Naive B cell (primary cell): ENCODE measurements around the gene CLIC4. TPM values are rescaled to one million over a fixed set of nuclear protein-coding genes. Genes with fewer than 3 reads are reported as not detected.
"Not testable (repeated sequence)": the region's sequence is repeated elsewhere in the genome, so short reads cannot be mapped to it uniquely, and the experiment has no call there.

Experiments
- ATAC-seq, 2 donors: fragments of 150-1000 bp; cut with Tn5 transposase; 2 replicates each; pipeline ENCODE4 v1.10.0; 2021; ENCODE audit warnings: low read depth in 2 of 2, mild to moderate bottlenecking in 2 of 2, moderate library complexity in 2 of 2
- DNase-seq: peaks from one replicate; pipeline ENCODE4 v3.0.0; 2022
- H3K27ac Mint-ChIP-seq, 6 donors: one replicate each; pipeline ENCODE4 v1.8.0; 2020 to 2022; ENCODE audit warnings: mild to moderate bottlenecking in 6 of 6, mixed read lengths in 6 of 6, moderate library complexity in 5 of 6, inconsistent platforms in 2 of 6
- H3K27me3 Mint-ChIP-seq, 3 donors: one replicate each; pipeline ENCODE4 v1.8.0; 2021 to 2022; ENCODE audit warnings: mixed read lengths in 3 of 3, mild to moderate bottlenecking in 1 of 3
- H3K36me3 Mint-ChIP-seq, 2 donors: one replicate each; pipeline ENCODE4 v1.8.0; 2020 to 2022; ENCODE audit warnings: mixed read lengths in 2 of 2, inconsistent platforms in 1 of 2, mild to moderate bottlenecking in 1 of 2
- H3K4me1 Mint-ChIP-seq, 3 donors: one replicate each; pipeline ENCODE4 v1.8.0; 2020 to 2022; ENCODE audit warnings: mixed read lengths in 3 of 3, inconsistent platforms in 1 of 3, mild to moderate bottlenecking in 1 of 3, moderate library complexity in 1 of 3
- H3K4me3 Mint-ChIP-seq, 8 donors: one replicate each; pipeline ENCODE4 v1.8.0; 2020 to 2022; ENCODE audit warnings: mild to moderate bottlenecking in 8 of 8, mixed read lengths in 8 of 8, moderate library complexity in 8 of 8, inconsistent platforms in 2 of 8
- H3K9me3 Mint-ChIP-seq, 7 donors: one replicate each; pipeline ENCODE4 v1.8.0; 2020 to 2022; ENCODE audit warnings: mixed read lengths in 7 of 7, mild to moderate bottlenecking in 5 of 7, inconsistent platforms in 2 of 7, moderate library complexity in 1 of 7
- polyA plus RNA-seq, 6 donors: library from polyadenylated mRNA; unstranded; fragments of 300-500 nt; fragmentation: Illumina TruSeq; gene quantifications; one replicate each; pipeline ENCODE4 v1.2.3, GENCODE V29; 2021; ENCODE audit warnings: low read depth in 6 of 6

The CLIC4 gene
- polyA plus RNA-seq, 6 donors from 2014 or later, result 76.7 to 108 (median 92.1) TPM

GRCh38 chr1:24775916-24776315 lies 30.7 kb downstream of the CLIC4 start:
- Mint-ChIP-seq H3K36me3 (peaks cover 0 to 4% of the 10 kb centered on the region in 2 donors), H3K4me3 (peak overlapping the region in 3 of 8 donors; percentile 41 to 53 (median 45)), H3K27me3 (no peaks in the 10 kb centered on the region)

DNA sequence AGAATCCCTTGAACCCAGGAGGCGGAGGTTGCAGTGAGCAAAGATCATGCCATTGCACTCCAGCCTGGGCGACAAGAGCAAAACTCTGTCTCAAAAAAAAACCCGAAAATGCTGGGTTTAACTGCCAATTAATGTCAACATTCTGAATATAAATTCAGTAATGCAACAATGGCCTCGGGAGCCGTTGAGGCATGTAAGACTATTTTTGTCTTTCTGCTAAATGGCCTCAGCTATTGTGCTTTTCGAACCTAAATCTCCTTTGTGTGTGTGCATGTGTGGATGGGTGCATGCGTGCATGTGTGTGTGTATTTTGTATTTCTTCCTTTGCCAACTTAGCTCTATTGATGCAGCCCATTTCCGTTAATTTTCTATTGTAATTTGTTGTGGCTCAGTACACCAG lies 31.6 kb downstream of the CLIC4 start:
- DNase-seq (no peak), ATAC-seq (no peak)
- Mint-ChIP-seq H3K4me1 (peaks cover 38 to 79% (median 48%) of the 10 kb centered on the region in 3 donors), H3K36me3 (peaks cover 0 to 4% of the 10 kb centered on the region in 2 donors), H3K27me3 (no peaks in the 10 kb centered on the region), H3K27ac (peak overlapping the region in 5 of 6 donors; percentile 42 to 92 (median 57)), H3K4me3 (peak overlapping the region in 5 of 8 donors; percentile 10 to 54 (median 34)), H3K9me3 (no peaks in the 10 kb centered on the region)

More at GRCh38 chr1:24775916-24776315, 30.7 kb downstream of the CLIC4 start:
- DNase-seq (no peak), ATAC-seq (no peak)
- H3K4me1 Mint-ChIP-seq, result peaks cover 33 to 75% (median 51%) of the 10 kb centered on the region in 3 donors
- H3K27ac Mint-ChIP-seq, result peak overlapping the region in 3 of 6 donors; percentile 1 to 69 (median 50)
- H3K9me3 Mint-ChIP-seq, result no peaks in the 10 kb centered on the region

GRCh38 chr1:24778141-24778540 lies 32.9 kb downstream of the CLIC4 start:
- DNase-seq, result no peak
- Mint-ChIP-seq H3K4me3 (no peak overlapping the region), H3K9me3 (no peaks in the 10 kb centered on the region), H3K27me3 (no peaks in the 10 kb centered on the region), H3K36me3 (peaks cover 0 to 4% of the 10 kb centered on the region in 2 donors), H3K4me1 (peaks cover 37 to 78% (median 43%) of the 10 kb centered on the region in 3 donors), H3K27ac (peak overlapping the region in 2 of 6 donors; percentile 26 to 37)
- ATAC-seq, result no peak

GRCh38 chr1:24779199-24779598 lies 34.0 kb downstream of the CLIC4 start:
- peaks cover 35 to 83% (median 46%) of the 10 kb centered on the region in 3 donors for H3K4me1 Mint-ChIP-seq

GRCh38 chr1:24779689-24780464 lies 34.6 kb downstream of the CLIC4 start:
- DNase-seq, result no peak
- Mint-ChIP-seq H3K27ac (peak overlapping the region in 5 of 6 donors; percentile 9 to 37 (median 28)), H3K4me1 (peaks cover 35 to 81% (median 49%) of the 10 kb centered on the region in 3 donors), H3K36me3 (no peaks in the 10 kb centered on the region), H3K9me3 (no peaks in the 10 kb centered on the region), H3K4me3 (no peak overlapping the region), H3K27me3 (no peaks in the 10 kb centered on the region)
- ATAC-seq, result no peak

More at GRCh38 chr1:24779199-24779598, 34.0 kb downstream of the CLIC4 start:
- H3K36me3 Mint-ChIP-seq, DNase-seq, H3K27me3 Mint-ChIP-seq, H3K9me3 Mint-ChIP-seq, H3K4me3 Mint-ChIP-seq, ATAC-seq: not testable (repeated sequence)
- peak overlapping the region in 2 of 6 donors; percentile 0 to 33 for H3K27ac Mint-ChIP-seq

GRCh38 chr1:24780626-24781025 lies 35.4 kb downstream of the CLIC4 start:
- DNase-seq, ATAC-seq, H3K36me3 Mint-ChIP-seq, H3K27me3 Mint-ChIP-seq, H3K9me3 Mint-ChIP-seq: not testable (repeated sequence)
- Mint-ChIP-seq H3K4me3 (peak overlapping the region in 1 of 8 donors; percentile 25), H3K4me1 (peaks cover 30 to 81% (median 43%) of the 10 kb centered on the region in 3 donors), H3K27ac (peak overlapping the region in 5 of 6 donors; percentile 5 to 60 (median 24))

- Mint-ChIP-seq H3K27ac (no peak overlapping the region), H3K4me3 (peak overlapping the region in 1 of 8 donors; percentile 44), H3K9me3 (no peaks in the 10 kb centered on the region), H3K36me3 (no peaks in the 10 kb centered on the region), H3K27me3 (no peaks in the 10 kb centered on the region), H3K4me1 (peaks cover 19 to 68% (median 35%) of the 10 kb centered on the region in 3 donors)
- no peak for DNase-seq
- ATAC-seq, result no peak
Observed at GRCh38 chr1:24782689-24783088, 37.4 kb downstream of the CLIC4 start.

DNA sequence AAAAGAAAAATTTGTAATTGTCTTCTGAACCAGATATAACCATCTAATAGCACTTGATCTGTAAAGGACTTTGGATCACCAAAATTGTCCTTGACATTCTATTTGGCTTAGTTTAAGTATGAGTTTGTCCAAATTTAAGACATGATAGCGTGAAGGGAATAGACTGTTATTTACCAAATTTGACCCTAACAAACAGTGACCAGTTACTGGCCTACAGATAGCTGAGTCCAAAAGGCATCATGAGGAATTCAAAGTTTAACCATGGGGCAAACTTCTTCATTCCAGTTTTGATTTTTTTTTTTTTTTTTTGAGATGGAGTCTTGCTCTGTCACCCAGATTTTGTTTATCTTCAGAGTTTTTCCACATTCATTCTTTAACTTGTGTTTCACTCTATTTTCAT lies 38.5 kb downstream of the CLIC4 start:
- peaks cover 23 to 71% (median 36%) of the 10 kb centered on the region in 3 donors for H3K4me1 Mint-ChIP-seq
- no peaks in the 10 kb centered on the region for H3K9me3 Mint-ChIP-seq
- DNase-seq (no peak), ATAC-seq (no peak)
- no peaks in the 10 kb centered on the region for H3K36me3 Mint-ChIP-seq
- H3K27ac Mint-ChIP-seq, result peak overlapping the region in 2 of 6 donors; percentile 19 to 30
- H3K27me3 Mint-ChIP-seq, result no peaks in the 10 kb centered on the region
- no peak overlapping the region for H3K4me3 Mint-ChIP-seq

DNA sequence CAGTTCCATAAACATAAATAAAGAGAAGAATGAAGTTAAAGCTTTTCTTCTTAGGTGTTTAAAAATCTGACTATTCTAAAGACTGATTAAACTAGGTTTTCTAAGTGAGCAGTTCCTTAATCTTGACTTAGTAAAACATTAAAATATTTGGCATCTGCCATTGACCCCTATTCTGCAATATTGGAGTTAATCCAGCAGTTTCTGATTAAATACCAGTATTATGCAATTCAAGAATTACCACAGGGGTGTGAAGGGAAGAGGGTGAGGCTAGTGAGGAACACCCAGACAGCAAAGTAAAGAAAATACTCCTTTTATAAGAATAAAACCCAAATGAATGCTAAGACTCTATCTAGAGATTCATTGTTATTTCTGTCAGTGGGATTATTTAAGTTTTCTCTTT lies 40.9 kb downstream of the CLIC4 start:
- Mint-ChIP-seq H3K4me3 (no peak overlapping the region), H3K27ac (peak overlapping the region in 3 of 6 donors; percentile 11 to 69 (median 47)), H3K27me3 (no peaks in the 10 kb centered on the region), H3K9me3 (no peaks in the 10 kb centered on the region), H3K36me3 (no peaks in the 10 kb centered on the region), H3K4me1 (peaks cover 14 to 61% (median 25%) of the 10 kb centered on the region in 3 donors)
- no peak for ATAC-seq
- no peak for DNase-seq

DNA sequence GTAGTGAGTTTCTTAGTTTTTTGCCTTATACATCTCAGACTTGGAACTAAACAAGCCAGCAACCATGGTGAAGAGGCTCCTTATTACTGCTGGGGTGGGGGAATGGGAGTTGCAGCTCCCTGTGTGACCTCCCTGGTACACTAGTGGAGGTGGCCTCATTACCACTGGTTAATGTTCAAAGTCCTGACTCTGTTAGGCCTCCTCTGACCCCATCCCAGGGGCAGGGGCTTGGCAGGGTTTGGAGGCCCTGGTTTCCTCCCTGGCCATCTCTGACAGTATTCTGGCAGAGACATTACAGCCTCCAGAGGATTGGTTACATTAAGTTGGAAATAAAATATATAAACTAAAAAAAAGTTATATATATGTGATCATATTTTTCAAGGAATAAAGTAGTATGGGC lies 45.2 kb downstream of the CLIC4 start:
- Mint-ChIP-seq H3K36me3 (no peaks in the 10 kb centered on the region), H3K9me3 (no peaks in the 10 kb centered on the region), H3K27me3 (no peaks in the 10 kb centered on the region), H3K4me3 (no peak overlapping the region), H3K27ac (no peak overlapping the region), H3K4me1 (peaks cover 29 to 61% (median 45%) of the 10 kb centered on the region in 3 donors)
- ATAC-seq (no peak), DNase-seq (no peak)

GRCh38 chr1:24793447-24794129 lies 48.3 kb downstream of the CLIC4 start:
- ATAC-seq (no peak), DNase-seq (no peak)
- Mint-ChIP-seq H3K27me3 (no peaks in the 10 kb centered on the region), H3K4me1 (peaks cover 29 to 48% (median 33%) of the 10 kb centered on the region in 3 donors), H3K9me3 (peaks cover 0 to 4% (median 0%) of the 10 kb centered on the region in 7 donors), H3K4me3 (peak overlapping the region in 2 of 8 donors; percentile 0 to 21), H3K36me3 (peaks cover 9 to 13% of the 10 kb centered on the region in 2 donors), H3K27ac (peak overlapping the region; percentile 12 to 67 (median 36))

GRCh38 chr1:24794130-24794502 lies 48.9 kb downstream of the CLIC4 start:
- H3K36me3 Mint-ChIP-seq, result peaks cover 9 to 13% of the 10 kb centered on the region in 2 donors
- not testable (repeated sequence) for DNase-seq, ATAC-seq, H3K27me3 Mint-ChIP-seq, H3K9me3 Mint-ChIP-seq
- H3K27ac Mint-ChIP-seq, result peak overlapping the region in 4 of 6 donors; percentile 3 to 67 (median 34)
- peaks cover 29 to 43% (median 32%) of the 10 kb centered on the region in 3 donors for H3K4me1 Mint-ChIP-seq
- H3K4me3 Mint-ChIP-seq, result peak overlapping the region in 1 of 8 donors; percentile 21

DNA sequence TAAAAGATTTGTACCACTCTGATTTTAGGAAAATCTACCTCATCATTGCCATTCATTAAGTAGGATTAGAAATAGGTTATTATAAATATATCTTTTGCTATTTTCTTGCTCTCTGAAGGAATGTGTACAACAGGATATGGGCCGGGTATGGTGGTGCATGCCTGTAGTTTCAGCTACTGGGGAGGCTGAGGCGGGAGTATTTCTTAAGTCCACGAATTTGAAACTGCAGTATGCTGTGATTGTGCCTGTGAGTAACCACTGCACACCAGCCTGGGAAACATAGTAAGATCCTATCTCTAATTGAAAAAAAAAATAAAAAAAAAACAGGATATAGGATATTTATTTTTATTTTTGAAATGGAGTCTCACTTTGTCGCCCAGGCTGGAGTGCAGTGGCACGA lies 50.0 kb downstream of the CLIC4 start:
- Mint-ChIP-seq H3K9me3 (peaks cover 0 to 4% (median 0%) of the 10 kb centered on the region in 7 donors), H3K27ac (peak overlapping the region in 3 of 6 donors; percentile 2 to 60 (median 26)), H3K36me3 (peaks cover 9 to 13% of the 10 kb centered on the region in 2 donors), H3K4me1 (peaks cover 26 to 39% (median 27%) of the 10 kb centered on the region in 3 donors), H3K27me3 (no peaks in the 10 kb centered on the region), H3K4me3 (no peak overlapping the region)
- no peak for ATAC-seq
- DNase-seq, result no peak
